ENCODE data around the gene SBK3.
"Not testable (repeated sequence)": the region's sequence is repeated elsewhere in the genome, so short reads cannot be mapped to it uniquely, and the experiment has no call there.

SBK3 gene

DNA sequence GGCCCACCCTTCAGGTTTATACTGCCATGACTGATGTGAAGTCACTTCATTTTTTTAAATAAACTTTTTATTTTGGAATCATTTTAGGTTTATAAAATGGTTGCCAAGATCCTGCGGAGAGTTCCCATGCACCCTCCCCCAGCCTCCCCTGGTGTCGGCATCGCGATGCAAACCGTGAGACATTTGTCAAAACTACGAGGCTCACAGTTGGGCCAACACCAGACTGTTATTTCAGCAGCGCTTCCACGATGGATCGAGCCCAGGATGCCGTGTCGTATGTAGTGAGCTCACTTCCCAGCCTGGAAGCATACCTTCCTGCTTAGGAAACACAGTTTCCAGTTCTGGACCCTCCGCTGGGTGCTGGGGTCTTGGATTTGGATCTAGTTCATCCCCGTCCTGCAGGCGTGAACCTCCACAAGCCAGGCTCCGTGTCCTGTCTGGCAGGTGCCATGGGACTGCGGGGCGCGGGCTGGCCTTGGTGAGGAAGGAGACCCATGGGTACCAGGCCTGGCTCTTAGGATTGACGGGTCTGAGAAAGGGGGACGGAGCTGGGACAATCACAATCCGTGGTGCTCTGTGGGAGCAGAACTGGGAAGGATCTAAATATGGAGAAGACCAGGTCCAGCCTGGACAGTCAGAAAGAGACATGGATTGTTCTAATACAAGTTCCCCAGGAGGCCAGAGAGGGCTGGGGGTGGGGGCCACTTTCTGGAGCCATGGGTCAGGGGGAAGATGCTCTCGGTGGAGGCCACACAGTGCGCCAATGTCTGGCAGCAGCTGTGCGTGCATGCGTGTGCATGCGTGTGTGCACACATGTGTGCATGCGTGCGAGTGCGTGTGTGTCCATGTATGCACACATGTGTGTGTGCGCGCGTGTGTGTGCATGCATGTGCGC lies 6.0 kb downstream of the SBK3 start:
- no peak for DNase-seq (ENCODE audit: low spot score)

DNA sequence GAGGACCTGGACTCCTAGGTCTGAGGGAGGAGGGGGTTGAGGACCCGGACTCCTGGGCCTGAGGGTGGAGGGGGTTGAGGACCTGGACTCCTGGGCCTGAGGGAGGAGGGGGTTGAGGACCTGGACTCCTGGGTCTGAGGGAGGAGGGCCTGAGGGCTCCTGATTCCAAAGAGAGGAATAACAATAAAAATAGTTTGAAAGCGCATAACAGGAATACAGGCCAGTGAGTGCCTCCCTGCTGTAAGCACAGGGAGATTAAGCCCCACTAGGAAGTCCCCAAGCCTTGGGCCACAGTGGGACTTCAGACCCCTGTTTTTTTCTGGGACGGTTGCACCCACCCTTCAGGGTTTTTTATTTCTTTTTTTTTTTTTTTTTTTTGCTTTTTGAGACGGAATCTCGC lies 7.2 kb downstream of the SBK3 start:
- no peak for DNase-seq (ENCODE audit: low spot score)

DNA sequence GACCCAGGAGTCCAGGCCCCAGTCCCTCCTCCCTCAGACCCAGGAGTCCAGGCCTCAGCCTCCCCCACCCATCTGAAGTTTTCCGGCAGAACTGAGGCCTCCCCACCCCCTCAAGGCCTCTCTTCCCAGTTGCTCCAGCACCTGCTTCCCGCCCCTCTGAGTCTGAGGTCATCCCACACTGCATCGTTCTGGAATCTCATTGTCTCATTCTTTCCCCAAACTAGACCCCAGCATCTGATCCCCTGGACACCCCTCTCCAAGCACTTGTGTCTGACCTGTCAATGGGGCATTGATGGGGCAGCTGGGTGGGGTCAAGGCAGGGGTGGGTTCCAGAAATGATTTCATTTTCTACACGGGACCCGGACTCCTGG lies 7.6 kb downstream of the SBK3 start:
- no peak for DNase-seq (ENCODE audit: low spot score)

DNA sequence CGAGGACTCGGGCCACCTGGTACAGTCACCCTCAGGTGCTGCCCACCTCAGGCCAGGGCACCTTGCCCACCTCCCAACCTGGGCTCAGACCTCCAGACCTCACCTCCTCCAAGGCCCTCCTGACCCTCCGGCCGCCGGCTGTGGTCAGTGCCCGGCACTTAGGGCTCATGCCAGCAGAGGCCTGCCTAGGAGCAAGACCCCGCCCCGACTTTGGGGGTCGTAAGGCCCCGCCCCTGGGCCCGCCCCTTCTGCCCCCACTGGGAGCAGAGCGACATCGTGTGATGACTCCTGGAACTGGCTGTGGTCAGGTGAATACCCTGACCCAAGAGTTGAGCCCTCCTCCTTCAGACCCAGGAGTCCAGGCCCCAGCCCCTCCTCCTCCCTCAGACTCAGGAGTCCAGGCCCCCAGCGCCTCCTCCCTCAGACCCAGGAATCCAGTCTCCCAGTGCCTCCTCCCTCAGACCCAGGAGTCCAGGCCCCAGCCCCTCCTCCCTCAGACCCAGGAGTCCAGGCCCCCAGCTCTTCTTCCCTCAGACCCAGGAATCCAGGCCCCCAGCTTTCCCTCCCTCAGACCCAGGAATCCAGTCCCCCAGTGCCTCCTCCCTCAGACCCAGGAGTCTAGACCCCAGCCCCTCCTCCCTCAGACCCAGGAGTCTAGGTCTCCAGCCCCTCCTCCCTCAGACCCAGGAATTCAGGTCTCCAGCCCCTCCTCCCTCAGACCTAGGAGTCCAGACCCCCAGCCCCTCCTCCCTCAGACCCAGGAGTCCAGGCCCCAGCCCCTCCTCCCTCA lies 8.2 kb downstream of the SBK3 start, which contains the start of gene SBK2:
Gene SBK2, minus strand, starts transcription at position 183 of the 790 bp plus-strand sequence. CDS start 839 bp downstream, outside the sequence.
- DNase-seq (ENCODE audit: low spot score) = peak; percentile 56

DNA sequence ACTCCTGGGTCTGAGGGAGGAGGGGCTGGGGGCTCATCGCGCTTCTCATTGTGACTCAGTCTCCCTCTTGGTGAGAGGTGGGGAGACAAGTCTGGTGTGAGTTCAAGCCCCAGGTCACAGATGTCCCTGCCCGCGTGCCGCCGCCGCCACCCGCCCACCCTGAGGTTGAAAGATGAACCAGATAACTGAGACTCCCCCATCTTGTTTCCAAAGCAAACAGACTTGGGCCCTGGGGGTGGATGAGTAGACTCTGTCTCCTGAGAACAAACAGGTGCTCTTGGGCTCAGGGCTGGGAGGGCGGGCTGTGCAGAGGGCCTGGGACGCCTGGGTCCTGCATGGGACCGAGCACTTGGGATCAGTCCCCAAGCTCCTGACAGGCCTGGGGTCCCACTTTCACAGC lies 9.0 kb downstream of the SBK3 start:
- no peak for DNase-seq (ENCODE audit: low spot score)

DNA sequence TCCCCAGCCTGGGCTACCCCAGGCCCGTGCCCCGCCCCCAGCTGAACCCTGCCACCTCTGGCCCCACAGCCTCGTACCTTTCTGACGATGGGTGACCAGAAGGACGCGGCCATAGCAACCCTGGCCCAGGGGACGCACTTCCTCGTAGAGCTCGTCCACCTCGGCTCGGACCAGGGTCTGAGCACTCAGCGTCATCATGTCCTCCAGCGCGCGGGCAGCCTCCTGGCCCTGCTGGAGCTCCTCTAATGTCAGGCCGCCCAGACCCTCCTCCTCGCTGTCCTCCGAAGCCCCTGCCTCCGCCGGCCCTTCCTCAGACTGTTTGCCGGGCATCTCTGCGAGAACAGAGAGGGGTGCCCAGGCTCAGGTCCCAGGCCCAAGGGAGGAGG lies 9.4 kb downstream of the SBK3 start:
- no peak for DNase-seq (ENCODE audit: low spot score)

DNA sequence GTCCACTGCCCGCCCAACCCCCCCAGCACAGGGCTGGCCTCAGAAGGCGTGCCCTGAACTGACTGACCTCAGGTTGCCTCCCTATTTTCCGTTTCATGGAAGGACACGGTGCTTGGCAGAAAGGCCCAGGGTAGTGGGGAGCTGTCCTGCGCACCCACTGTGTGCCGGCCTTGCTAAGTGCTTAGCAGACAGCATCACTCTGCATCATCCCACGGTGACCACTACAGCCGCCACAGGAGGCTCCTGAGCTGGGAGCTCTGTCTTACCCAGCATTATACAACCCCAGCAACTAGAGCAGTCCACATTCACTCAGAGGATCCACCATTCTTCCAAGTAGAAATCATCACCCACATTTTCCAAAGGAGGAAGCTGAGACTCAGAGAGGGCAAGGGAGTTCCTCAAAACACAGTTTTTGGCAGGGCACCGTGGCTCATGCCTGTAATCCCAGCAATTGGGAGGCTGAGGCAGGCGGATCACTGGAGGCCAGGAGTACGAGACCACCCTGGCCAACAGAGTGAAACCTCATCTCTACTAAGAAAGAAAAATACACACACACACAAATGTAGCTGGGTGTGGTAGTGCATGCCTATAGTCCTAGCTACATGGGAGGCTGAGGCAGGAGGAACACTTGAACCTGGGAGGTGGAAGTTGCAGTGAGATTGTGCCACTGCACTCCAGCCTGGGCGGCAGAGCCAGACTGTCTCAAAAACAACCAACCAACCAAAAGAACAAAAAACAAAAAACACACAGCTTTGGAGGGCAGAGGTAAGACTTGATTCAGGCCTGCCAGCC lies 10.0 kb downstream of the SBK3 start:
- no peak for DNase-seq (ENCODE audit: low spot score)

DNA sequence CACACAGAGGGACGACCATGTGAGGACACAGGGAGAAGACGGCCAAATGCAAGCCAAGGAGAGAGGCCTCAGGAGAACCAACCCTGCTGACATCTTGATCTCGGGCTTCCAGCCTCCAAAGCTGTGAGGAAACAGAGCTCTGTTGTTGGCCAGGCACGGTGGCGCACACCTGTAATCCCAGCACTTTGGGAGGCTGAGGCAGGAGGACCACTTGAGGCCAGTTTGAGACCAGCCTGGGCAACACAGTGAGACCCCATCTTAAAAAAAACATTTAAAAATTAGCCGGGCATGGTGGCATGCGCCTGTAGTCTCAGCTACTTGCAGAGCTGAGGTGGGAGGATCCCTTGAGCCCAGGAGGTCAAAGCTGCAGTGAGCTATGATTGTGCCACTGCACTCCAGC lies 11.1 kb downstream of the SBK3 start:
- not testable (repeated sequence) for DNase-seq (ENCODE audit: low spot score)

DNA sequence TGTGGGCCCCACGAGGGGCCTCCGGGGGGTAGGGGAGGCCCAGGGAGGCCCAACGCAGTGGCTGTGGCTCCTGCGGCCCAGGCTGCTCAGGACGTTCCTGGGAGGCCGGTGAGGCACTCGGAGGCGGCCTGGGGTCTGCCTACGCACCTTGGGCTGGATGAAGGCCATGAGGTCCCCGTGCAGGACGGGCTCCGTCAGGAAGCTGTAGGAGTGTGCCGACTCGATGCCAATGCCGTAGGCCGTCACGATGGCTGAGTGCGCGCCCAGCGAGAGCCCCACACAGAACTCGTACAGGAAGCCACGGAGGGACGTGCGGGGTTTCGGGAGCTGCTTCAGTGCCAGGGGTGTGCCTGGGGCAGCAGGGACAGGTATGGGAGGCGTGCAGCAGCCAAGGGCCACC lies 14.3 kb downstream of the SBK3 start:
- no peak for DNase-seq (ENCODE audit: low spot score)

DNA sequence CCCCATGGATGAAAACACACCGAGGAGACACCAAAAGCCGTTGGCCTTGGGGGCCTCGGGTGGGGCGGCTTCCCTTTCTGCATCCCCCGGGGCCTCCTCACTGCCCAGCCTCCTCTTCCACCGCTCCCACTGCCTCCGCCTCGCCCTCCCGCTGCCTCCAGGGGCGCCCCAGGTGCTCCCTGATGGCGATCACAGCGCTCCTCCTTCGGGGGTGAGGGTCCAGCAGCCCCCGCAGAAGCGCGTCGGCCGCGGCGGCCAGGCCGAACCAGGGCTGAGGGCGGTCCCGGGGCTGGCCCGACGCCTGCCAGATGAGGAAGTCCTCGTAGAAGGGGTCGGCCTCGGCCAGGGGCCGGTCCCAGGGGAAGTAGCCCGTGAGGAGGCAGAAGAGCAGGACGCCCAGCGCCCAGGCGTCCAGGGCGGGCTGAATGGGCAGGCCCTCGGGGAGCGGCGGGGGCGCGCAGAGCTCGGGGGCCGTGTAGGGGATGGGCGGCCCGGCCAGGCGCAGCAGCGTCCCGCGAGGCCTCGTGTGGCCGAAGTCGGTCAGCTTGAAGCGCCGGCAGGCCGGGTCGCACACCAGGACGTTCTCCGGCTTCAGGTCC lies 15.6 kb downstream of the SBK3 start:
- DNase-seq (ENCODE audit: low spot score) = no peak

DNA sequence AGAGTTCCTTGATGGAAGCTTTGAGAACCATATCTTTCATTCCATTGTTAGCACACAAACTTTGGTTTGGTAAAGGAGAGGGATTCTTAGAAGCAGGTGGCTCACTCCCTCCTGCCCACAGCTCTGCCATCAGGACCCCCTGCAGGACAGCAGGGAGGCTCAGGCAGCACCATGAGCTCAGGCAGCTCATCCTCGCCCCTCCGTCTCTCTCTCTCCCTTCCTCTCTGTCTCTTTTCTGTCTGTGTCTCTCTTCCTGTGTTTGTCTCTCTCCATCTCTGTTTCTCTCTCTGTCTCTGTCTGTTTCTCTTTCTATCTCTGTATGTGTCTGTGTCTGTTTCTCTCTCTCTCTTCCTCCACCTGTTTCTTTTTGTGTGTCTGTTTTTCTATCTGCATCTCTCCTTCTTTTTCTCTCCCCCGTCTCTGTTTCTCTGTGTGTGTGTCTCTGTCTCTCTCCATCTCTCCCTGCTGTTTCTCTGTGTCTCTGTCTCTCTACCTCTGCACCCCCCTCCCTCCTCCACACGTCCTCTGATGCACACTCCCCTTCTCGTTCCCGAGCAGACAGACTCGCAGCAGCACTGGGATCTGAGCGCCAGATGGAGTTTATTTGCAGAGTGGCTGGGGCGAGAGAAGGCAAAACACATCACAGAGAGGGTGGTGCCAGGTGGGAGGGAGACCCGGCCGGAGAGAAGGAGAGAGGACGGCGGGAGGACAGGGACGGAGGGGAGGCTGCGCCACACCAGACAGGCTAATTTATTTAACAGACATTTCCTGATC lies 17.1 kb downstream of the SBK3 start:
- DNase-seq (ENCODE audit: low spot score) = no peak

DNA sequence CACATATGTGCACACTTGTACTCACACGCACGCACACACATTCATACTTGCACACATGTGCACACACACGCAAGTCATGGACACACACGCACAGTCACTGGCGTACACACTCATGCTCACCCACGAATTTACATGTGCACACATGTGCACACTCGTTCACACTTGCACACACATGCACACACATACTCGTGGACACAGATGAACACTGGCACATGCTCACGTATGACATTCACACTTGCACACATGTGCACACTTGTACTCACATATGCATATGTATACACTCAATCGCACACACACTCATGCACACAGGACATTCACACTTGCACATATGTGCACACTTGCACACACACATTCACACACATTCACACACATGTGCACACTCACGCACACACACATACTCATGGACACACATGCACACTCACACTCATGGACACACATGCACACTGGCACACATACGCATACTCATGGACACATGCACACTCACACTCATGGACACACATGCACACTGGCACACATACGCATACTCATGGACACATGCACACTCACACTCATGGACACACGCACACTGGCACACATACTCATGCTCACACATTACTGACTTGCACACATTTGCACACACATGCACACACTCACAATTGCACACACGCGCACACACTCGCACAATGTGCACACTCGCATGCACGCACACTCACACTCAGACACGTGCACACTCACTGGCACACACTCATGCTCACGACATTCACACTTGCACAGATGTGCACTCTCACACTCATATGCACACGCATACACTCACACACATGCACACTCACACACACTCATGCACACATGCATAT lies 17.9 kb downstream of the SBK3 start:
- no peak for DNase-seq (ENCODE audit: low spot score)

DNA sequence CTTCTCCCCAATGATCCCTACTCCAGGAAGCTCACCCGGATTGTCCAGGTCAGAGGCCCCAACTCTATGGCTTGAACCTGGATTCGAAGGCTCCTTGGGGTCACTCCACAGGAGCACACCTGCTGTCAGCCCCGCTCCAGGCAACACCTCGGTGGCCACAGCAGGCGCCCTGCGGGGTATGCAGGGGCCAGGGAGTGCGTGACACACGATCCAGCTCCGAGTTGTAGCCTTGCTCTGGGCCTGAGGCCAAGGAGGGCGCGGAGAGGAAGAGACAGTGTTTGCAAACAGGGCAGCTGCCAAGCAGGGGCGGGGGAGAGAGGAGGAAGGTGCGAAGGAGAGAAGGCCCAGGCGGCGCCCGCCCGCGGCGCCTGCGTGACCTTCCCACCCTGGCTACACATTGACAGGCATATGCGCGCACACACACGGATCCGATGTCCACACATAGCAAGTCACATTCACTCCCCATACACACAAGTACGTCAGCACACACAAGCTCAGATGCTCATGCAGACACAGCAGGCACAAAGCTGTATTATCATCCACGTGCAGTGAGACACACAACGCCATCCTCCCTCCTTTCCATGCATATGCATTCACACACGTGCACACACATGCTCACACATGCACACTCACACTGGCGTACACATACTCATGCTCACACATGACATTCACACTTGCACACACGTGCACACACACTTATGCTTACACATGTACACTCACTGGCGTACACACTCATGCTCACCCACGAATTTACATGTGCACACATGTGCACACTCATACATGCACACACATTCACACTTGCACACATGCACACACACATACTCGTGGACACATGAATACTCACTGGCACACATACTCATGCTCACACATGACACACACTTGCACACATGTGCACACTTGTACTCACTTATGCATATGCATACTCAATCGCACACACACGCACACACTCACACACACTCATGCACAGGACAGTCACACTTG lies 18.8 kb downstream of the SBK3 start:
- DNase-seq (ENCODE audit: low spot score) = no peak

DNA sequence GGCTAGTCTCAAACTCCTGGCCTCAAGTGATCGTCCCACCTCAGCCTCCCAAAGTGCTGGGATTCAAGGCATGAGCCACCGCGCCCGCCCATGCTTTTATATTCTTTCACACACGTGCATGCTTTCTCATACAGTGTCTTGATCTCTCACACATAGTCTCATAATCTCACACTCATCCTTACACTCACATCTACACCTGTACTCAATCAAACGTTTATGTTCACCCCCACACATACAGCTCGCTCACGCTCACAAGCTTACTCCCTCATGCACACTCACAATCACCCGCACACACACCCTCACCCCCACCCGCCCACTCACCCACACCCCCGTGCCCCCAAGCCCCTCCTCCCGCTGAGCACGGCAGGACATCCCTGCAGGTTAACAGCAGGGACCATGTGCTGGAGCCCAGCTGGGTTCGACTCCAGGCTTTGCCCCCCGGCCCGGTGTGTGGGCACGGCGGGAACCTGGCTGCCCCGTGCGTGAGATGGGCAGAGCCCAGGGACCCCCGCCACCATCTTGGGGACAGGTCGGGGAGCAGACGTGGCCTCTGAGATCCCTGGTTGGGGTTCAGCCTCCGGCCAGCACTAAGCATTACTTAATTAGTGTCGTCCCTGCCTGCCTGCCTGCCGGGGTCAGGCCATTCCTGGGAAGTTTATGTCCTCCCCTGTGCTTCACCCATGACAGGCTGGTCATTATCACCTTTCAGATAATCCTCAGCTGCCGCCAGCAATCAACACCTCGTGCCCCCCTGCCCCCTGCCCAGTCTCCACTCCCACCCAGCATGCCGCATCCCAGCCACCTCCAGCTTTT lies 19.8 kb downstream of the SBK3 start:
- no peak for DNase-seq (ENCODE audit: low spot score)

DNA sequence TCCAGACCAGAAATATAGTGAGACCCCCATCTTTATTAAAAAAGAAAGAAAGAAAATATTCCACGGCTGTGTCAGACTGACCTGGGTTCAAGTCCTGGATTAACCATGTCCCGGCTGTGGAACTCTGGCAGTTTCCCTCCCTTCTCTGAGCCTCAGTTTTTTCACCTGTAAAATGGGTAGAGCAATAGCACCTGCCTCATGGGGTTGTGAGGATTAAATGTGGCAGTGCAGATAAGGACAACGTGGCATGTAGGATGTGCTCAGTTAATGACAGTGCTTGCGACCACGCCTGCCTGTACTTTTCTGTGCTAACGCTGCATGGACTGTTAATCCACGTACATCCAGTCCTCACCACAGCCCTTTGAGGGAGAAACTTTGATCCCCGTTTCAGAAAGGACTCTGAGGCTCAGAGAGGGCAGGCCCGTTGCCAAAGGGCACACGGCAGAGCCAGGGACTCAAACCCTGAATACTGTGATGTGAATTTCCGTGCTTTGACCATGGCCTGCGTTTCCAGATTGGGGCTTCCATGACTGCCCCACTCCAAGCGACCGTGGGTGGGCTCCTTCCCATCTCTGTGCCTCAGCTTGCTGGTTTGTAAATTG lies 24.6 kb downstream of the SBK3 start:
- DNase-seq (ENCODE audit: low spot score) = no peak

DNA sequence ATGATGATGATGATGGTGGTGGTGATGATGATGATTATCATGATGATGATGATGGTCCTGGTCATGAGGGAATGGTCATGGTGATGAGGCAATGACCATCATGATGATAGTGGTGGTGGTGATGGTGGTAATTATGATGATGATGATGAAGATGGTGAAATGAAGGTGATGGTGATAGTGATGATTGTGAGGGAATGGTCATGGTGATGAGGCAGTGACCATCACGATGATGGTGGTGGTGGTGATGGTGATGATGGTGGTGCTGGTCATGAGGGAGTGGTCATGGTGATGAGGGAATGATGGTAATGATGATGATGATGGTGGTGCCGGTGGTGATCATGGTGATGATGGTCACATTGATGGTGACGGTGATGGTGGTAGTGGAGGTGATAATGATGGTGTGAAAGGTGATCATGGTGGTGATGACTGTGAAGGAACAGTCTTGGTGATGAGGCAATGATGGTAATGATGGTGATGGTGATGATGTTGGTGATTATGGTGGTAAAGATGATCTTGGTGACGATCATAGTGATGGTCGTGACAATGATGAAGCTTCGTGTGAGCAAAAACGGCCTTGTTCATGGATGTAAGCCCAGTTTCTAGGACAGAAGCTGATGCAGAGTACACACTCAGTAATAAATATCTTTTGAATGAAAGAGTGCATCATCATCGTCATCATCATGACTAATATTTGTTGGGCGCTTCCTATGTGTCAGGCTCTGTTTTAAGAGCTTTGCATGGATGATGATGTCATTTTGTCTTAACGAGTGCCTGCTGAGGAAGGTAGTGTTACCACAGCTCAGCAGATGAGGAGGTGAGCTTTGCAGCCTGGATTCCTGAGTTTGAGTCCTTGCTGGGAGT lies 25.7 kb downstream of the SBK3 start:
- no peak for DNase-seq (ENCODE audit: low spot score)

All from HuH-7 (cell line).